ENCODE results near the gene BOLA2B. TPM values are rescaled to one million over a fixed set of nuclear protein-coding genes. Genes with fewer than 3 reads are reported as not detected.

BOLA2B gene
- polyA plus RNA-seq, 3 donors, result 105 to 170 (median 160) TPM

DNA sequence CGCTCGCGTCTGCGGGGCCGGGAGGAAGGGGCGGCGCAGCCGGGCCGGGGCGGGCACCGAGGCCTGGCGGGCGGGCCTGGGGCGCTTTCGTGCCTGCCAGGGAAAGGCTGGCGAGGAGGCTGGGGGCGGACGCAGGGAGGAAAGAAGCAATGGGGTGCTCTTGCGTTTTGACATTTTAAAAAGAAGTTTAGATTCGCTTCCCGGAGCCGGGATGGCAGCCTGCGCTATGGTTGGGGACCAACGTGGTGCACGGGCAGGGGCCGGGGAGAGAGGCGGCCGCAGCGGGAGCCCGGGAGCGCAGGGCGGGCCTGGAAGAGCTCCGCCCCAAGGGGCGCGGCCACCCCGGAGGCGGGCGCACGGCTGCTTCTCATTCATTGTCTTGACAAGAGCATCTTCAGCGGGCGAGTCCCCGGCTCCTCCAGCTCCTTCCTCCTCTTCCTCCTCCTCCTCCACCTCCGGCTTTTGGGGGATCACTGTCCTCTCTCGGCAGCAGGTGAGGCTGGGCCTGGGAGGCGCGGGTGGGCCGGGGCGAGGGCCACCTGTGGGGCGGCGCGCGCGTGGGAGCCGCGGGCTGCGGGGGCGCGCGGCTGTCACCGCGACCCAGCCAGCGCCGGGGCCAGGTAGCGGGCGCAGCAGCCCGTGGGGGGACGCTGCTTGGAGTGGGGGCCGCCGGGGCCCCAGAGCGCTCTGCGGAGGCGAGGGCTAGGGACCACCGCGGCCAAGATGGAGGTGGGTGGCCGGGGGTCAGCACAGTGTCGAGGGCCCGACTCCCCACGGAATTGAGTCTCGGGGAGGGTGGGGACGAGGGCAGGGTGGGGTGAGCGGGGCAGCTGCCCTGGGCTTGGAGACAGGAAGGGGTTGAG, 10.0 kb downstream of the BOLA2B start, which contains the start of gene CORO1A:
Gene CORO1A (plus strand): TSS at position 370 of the 863 bp plus-strand sequence. CDS start 1,608 bp downstream, outside the sequence.
- H3K36me3 ChIP-seq (replicated peaks in 1 of 2; ENCODE audit: control insufficient read depth in 1 of 2, insufficient read depth in 2 of 2, low read length in 2 of 2), result peaks cover 22 to 29% of the 10 kb centered on the region in 2 donors
- peak within 1 kb of the TSS; percentile 70 to 97 (median 88) for H3K4me3 ChIP-seq (replicated peaks in 1 of 3; ENCODE audit: low read depth in 2 of 3, low read length in 3 of 3)
- H3K4me1 ChIP-seq (ENCODE audit: control insufficient read depth in 1 of 2, insufficient read depth in 2 of 2, low read length in 2 of 2), result peaks cover 45 to 48% of the 10 kb centered on the region in 2 donors
- peak within 1 kb of the TSS; percentile 86 for H2AFZ ChIP-seq (ENCODE audit: insufficient read depth, low read depth, low read length, poor library complexity, severe bottlenecking)
- WGBS (ENCODE audit: insufficient coverage), result under 1% methylated on average over 76 of the region's 81 CpGs
- peak; percentile 59 to 72 (median 61) for DNase-seq
- H3K27me3 ChIP-seq (ENCODE audit: control insufficient read depth in 2 of 2, insufficient read depth in 2 of 2, low read length in 2 of 2), result no peaks in the 10 kb centered on the region
- Mint-ChIP-seq H3K4me3 (peak within 1 kb of the TSS; percentile 97 to 99), H3K27ac (peak within 1 kb of the TSS; percentile 85 to 95 (median 93)), H3K9me3 (no peaks in the 10 kb centered on the region), H3K27me3 (ENCODE audit: low read depth in 3 of 3) (peaks cover 0 to 5% (median 4%) of the 10 kb centered on the region in 3 donors), H3K36me3 (peaks cover 19 to 34% of the 10 kb centered on the region in 2 donors), H3K4me1 (peaks cover 35% of the 10 kb centered on the region)
- H3K27ac ChIP-seq (ENCODE audit: low read depth in 1 of 2, low read length in 2 of 2), result peak within 1 kb of the TSS; percentile 62 to 70
- H3K79me2 ChIP-seq (ENCODE audit: insufficient read depth, low read length), result peaks cover 57% of the 10 kb centered on the region
- H3K9me3 ChIP-seq (replicated peaks in 1 of 2; ENCODE audit: control insufficient read depth in 1 of 2, insufficient read depth in 1 of 2, low read length in 2 of 2), result no peaks in the 10 kb centered on the region
- H3K9ac ChIP-seq (ENCODE audit: insufficient read depth, low read length, poor library complexity, severe bottlenecking), result peak within 1 kb of the TSS; percentile 74
- TF ChIP-seq, protein P1, sequence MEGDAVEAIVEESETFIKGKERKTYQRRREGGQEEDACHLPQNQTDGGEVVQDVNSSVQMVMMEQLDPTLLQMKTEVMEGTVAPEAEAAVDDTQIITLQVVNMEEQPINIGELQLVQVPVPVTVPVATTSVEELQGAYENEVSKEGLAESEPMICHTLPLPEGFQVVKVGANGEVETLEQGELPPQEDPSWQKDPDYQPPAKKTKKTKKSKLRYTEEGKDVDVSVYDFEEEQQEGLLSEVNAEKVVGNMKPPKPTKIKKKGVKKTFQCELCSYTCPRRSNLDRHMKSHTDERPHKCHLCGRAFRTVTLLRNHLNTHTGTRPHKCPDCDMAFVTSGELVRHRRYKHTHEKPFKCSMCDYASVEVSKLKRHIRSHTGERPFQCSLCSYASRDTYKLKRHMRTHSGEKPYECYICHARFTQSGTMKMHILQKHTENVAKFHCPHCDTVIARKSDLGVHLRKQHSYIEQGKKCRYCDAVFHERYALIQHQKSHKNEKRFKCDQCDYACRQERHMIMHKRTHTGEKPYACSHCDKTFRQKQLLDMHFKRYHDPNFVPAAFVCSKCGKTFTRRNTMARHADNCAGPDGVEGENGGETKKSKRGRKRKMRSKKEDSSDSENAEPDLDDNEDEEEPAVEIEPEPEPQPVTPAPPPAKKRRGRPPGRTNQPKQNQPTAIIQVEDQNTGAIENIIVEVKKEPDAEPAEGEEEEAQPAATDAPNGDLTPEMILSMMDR (IDR thresholded peaks at IDR 0.05), result no peak
- peaks cover 47% of the 10 kb centered on the region for H4K20me1 ChIP-seq (ENCODE audit: insufficient read depth, low read length)
- intact Hi-C loops (cut with micrococcal nuclease), result no loop called here
- peak within 1 kb of the TSS; percentile 96 for H3K4me2 ChIP-seq (replicated peaks; ENCODE audit: extremely low read depth, low read length, poor library complexity, severe bottlenecking)

DNA sequence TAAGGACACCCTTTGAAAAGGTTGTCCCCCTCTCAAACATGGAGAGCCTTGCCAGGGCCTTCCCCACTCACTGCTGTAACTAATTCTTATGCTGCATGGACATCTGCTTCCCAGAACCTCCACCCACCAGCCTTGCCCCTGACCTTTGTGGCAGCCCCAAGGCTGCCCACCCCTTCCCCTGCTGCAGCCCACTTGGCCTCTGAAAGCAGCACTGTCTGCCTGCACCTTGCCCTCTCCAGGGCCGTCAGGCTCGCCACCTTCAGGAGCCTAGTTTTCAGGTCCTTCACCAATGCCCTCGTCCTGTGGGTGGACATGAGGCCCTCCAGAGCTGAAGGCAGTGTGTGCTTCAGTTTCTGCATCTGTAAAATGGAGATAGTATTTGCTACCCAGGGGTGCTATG, 12.7 kb downstream of the BOLA2B start:
- peaks cover 3 to 10% of the 10 kb centered on the region in 2 donors for H3K36me3 Mint-ChIP-seq
- H3K4me1 ChIP-seq (ENCODE audit: control insufficient read depth in 1 of 2, insufficient read depth in 2 of 2, low read length in 2 of 2), result peaks cover 36% of the 10 kb centered on the region in 2 donors
- no peak for DNase-seq
- peaks cover 32% of the 10 kb centered on the region for H3K79me2 ChIP-seq (ENCODE audit: insufficient read depth, low read length)
- no peaks in the 10 kb centered on the region for H3K9me3 Mint-ChIP-seq
- no peaks in the 10 kb centered on the region for H3K9me3 ChIP-seq (replicated peaks in 1 of 2; ENCODE audit: control insufficient read depth in 1 of 2, insufficient read depth in 1 of 2, low read length in 2 of 2)
- no peak overlapping the region for H3K27ac Mint-ChIP-seq
- no peak overlapping the region for H3K4me3 ChIP-seq (replicated peaks in 1 of 3; ENCODE audit: low read depth in 2 of 3, low read length in 3 of 3)
- no peak overlapping the region for H3K4me2 ChIP-seq (replicated peaks; ENCODE audit: extremely low read depth, low read length, poor library complexity, severe bottlenecking)
- H3K27me3 ChIP-seq (ENCODE audit: control insufficient read depth in 2 of 2, insufficient read depth in 2 of 2, low read length in 2 of 2), result no peaks in the 10 kb centered on the region
- 100% methylated on average over 3 of the region's 3 CpGs for WGBS (ENCODE audit: insufficient coverage)
- H2AFZ ChIP-seq (ENCODE audit: insufficient read depth, low read depth, low read length, poor library complexity, severe bottlenecking), result no peak overlapping the region
- peaks cover 0 to 5% of the 10 kb centered on the region in 2 donors for H3K36me3 ChIP-seq (replicated peaks in 1 of 2; ENCODE audit: control insufficient read depth in 1 of 2, insufficient read depth in 2 of 2, low read length in 2 of 2)
- peaks cover 0 to 5% (median 4%) of the 10 kb centered on the region in 3 donors for H3K27me3 Mint-ChIP-seq (ENCODE audit: low read depth in 3 of 3)
- peaks cover 20% of the 10 kb centered on the region for H4K20me1 ChIP-seq (ENCODE audit: insufficient read depth, low read length)
- peaks cover 31% of the 10 kb centered on the region for H3K4me1 Mint-ChIP-seq
- TF ChIP-seq, protein P1 (IDR thresholded peaks at IDR 0.05), result no peak
- H3K4me3 Mint-ChIP-seq, result no peak overlapping the region
- H3K27ac ChIP-seq (ENCODE audit: low read depth in 1 of 2, low read length in 2 of 2), result no peak overlapping the region
- no peak overlapping the region for H3K9ac ChIP-seq (ENCODE audit: insufficient read depth, low read length, poor library complexity, severe bottlenecking)
- intact Hi-C loops (cut with micrococcal nuclease), result no loop called here
